GM19328 (cell line): ENCODE measurements around the gene PICK1.
"Not testable (repeated sequence)": the region's sequence is repeated elsewhere in the genome, so short reads cannot be mapped to it uniquely, and the experiment has no call there.

Experiments used
- ATAC-seq: cut with Tn5 transposase; IDR thresholded peaks from one replicate; pipeline ENCODE4 v1.9.1; 2021; ENCODE audit warnings: mild to moderate bottlenecking, moderate library complexity; ENCODE audit not compliant: unreplicated experiment

The PICK1 gene

DNA sequence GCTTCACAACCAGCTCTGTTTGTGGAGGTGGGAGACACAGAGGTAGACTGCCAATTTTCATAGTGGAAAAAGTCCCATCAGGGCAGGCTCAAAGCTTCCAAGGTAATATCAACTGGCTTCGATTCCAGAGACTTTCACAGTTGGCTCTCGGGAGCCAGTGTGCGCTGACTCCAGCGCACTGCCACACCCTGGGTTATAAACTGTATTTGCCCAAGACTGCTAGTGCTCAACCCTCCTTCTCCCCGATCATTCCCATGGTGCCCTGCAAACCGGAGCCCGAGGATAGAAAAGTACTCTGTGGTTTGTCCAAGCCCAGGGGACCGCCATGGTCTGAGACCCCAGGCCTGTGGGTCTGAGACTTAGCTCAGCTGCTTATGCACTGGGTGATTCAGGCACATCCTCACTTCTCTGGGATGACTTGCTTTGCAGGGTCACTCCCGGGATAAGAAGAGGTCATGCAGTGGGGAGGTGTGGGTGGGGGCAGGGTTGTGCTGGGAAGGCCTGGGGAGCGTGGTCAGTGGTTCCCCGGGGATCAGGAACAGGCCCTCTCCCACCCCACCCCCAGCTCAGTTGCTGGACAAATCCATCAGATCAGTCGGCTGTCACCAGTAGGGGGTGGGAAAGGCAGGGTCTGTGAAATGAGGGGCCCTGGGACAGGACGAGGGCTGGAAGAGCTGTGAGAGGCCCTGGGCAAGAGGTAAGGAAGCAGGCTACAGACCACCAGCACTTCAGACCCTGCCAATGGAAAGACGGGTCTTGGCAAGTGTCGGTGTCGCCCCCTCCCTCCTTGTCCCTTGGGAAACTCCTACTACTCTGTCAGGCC is 26.7 kb upstream of the PICK1 start:
- ATAC-seq: no peak

DNA sequence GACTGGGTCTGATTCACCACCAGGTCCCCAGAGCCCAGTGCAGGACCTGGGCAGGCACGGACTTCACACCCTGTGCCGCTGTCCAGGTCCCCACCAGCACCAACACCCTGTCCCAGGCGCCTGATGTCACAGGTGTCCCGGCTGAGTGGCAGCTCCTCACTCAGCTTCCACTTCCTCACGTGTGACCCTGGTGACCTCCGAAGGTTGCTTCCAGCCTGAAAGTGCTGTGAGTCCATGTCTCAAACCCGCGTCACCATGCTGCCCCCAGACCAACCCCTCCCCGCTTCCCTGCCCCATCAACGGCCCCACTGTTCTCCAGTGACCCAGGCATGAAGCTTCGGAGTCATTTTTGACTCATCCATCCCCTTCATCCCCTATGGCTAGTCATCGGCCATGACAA is 25.7 kb upstream of the PICK1 start:
- no peak for ATAC-seq

DNA sequence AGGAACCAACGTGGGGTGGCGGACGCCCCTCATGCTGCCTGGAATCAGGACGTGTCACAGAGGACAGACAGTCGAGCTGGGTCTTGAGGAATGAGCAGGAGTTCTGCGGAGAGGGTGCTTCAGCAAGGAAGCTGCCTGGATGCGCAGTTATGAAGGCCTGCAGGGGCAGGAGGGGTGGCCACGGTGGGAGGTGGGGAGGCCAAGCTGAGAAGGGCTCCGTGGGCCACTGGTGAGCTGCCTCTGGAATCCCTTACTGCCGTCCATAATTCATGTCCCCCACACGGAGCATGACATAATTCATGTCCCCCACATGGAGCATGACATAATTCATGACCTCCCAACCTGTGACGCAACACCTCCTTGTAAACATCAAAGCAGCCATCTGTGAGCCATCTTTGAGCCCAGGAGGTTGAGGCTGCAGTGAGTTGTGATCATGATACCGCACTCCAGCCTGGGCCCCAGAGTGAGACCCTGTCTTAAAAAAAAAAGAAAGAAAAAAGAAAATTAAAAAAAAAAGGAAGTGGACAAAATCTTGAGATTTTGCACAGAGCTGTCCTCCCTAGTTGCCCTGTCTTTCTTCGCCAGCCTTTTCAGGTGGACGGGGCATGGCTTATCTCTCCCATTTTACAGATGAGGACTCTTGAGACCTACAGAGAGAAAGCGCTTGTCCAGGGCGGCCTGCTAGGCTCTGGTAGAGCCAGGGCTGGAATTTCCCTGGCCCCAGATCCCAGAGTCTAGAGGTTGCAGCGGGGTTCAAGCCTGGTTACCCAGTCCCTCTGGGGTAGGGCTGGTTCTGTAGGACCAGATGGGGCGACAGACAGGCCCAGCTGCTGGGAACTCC is 24.3 kb upstream of the PICK1 start:
- ATAC-seq: no peak

DNA sequence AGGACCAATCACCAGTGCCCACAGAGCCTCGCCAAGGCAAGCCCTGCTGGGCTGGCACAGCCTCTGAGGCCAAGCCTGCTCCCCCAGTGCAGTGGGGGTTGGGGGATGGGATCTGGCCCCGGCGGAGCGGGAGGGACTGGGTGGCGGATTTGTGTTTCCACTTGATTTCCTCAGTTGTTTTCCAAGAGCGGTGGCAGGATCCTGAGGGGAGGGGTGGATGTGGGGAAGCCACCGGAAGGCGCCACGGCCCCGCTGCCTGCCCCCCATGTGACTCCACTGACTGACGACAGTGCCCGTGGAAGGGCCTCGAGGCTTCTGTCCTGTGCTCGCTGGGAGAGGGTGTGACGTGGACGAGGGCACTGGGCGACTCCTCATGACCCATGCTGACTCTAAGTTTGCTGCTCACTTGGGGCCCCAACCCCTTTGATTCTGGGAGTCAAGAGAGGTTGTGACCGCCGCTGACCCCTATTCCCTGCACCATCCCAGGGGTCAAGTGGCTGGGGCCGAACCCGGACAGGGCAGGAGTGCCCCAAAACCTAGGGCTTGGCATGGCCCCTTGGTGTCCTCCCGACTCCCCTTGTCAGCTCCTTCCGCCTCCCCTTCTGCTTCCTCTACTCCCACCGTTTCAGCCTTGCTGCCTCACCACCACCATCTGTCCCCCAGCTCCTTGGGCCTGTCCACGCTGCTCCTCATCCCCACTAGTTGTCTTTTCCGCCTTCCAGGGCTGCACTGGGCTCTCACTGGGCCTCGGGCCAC is 23.5 kb upstream of the PICK1 start:
- ATAC-seq: no peak

DNA sequence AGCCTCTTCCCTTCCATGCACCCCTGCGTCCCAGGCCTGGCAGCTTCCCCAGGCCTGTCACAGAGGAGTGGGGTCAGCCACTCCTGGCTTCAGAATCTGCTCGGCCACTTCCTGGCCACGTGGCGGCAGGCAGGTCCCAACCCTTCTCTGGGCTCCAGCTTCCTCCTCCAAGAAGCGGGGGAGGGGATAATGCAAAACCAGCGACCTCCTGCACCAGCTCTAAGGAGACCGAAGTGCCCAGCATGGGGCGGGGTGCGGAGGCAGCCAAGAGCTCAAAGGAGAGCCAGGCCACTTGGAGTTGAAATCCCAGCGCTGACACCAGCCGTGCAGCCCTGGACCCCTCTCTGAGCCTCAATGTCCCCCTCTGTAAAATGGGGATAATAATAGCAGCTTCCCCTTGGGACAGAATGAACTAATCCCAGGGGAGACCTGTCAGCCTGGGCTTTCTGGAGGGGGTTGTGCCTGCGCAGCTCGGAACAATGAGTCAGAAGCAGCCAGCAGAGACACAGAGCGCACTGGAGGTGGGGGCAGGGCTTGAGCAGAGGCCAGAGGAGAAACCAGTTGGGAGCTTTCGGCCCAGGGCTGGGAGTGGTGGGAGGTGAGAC is 22.8 kb upstream of the PICK1 start:
- no peak for ATAC-seq

DNA sequence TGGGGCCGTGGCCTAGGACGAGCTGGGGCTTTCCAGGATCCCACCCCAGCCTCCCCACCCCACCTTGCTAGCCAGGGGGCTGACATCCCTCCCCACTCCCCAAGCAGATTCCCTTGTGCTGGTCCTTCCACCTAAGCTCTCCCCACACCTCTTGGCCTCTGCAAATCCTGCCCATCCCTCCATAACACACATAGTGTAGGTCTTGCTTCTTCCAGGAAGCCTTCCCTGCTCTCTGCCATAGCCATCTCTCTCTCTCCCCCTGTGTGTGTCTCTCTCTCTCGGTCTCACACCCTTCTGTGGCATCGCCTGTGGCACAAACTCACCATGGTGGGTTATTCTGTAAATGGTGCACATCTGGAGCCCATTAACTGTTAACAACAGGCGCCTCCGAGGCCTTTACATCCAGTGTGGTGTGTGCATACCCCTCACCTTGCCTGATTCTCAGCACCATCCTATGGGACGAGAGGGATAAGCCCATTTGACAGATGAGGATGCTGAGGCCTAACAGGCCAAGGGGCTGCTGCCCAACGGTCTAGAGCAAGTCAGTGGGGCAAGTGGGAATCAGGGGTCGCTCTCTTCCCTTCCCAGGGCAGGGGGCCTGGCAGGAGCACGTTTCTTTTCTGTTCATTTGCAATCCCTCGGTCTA is 22.2 kb upstream of the PICK1 start:
- ATAC-seq: no peak

DNA sequence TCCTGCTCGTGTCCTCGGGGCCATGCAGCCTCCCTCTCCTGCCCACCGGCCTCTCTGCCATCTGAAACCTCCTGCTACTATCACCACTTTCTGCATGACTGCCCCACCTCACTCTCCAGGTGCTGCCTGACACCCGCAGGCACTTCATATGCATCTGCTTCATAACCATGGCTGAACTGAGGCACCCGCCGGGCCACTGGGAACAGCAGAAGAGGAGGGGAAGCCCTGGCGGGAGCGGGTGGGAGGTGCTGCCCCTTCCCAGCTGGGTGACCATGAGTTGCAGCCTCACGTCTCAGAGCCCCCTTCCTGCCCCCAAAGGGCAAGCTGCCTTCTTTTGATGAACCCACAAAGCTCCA is 21.7 kb upstream of the PICK1 start:
- no peak for ATAC-seq

DNA sequence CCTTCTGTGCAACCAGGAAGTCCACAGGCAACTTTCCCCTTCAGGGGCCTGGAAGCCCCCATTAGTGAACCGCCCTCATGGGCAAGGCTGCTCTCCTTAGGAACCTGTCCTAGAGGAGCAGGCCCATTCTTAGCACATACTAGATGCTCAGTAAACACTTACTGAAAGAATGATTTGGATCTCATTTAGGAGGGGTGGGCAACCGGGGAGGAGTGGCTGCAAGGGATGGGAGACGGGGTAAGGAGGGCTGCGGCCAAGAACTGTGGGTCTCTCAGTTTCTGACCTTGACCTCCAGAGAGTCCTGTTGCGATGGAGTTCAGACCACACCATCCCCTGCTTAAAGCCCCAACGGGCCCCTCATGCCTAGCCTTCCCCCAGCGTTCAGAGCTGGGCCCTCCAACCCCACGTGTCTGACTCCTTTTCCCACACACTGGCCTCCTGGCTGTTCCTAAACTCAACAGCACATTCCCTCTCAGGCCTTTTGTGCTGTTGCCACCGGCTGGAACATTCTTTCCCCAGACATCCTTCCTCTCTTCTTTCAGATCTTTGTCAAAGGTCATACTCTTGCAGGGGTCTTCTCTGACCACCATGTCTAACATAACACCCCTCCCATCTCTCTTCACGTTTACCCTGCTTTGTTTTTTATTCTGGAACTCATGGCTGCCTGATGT is 20.7 kb upstream of the PICK1 start:
- ATAC-seq: no peak

DNA sequence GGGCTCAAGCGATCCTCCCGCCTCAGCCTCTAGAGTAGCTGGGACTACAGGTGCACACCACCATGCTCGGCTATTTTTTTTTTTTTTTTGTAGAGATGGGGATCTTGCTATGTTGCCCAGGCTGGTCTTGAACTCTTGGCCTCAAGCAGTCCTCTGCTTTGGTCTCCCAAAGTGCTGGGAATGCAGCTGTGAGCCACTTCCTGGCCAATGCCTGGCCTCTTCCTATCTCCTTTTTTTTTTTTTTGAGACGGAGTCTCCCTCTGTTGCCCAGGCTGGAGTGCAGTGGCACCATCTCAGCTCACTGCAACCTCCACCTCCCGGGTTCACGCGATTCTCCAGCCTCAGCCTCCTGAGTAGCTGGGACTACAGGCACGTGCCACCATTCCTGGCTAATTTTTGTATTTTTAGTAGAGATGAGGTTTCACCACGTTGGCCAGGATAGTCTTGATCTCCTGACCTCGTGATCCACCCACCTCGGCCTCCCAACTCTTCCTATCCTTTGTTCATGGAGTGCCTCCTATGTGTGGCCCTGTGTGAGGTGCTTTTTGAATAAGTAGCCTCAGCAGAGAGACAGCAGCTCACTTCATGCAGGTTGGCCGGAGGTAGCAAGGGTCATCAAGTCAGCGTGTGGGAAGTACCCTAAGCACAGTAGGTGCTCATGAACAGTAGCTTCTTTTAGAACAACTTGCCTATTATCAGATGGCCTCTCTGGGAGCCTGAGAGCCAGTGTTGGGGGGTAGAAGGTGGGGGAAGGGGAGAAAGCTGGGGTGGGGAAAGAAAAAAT is 19.6 kb upstream of the PICK1 start:
- ATAC-seq: not testable (repeated sequence)

DNA sequence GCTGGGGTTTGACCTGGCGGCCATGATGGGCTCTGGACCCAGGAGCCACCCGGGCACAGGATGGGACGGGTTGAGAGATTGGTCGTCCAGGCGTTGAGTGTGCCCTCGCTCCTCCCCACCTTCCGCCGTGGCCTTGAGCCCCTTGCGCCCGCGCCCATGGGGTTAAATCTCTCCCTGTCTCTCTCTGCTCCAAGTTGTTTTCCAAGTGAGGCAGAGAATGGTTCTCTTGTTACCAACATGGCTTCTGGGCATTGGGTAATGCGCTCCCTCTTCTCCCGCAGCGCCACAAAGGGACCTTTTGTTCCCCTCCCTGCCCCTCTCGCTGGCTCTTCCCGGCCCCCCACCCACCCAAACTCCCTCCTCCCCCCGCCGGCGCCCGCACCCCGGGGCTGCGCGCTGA is 18.8 kb upstream of the PICK1 start:
- no peak for ATAC-seq

DNA sequence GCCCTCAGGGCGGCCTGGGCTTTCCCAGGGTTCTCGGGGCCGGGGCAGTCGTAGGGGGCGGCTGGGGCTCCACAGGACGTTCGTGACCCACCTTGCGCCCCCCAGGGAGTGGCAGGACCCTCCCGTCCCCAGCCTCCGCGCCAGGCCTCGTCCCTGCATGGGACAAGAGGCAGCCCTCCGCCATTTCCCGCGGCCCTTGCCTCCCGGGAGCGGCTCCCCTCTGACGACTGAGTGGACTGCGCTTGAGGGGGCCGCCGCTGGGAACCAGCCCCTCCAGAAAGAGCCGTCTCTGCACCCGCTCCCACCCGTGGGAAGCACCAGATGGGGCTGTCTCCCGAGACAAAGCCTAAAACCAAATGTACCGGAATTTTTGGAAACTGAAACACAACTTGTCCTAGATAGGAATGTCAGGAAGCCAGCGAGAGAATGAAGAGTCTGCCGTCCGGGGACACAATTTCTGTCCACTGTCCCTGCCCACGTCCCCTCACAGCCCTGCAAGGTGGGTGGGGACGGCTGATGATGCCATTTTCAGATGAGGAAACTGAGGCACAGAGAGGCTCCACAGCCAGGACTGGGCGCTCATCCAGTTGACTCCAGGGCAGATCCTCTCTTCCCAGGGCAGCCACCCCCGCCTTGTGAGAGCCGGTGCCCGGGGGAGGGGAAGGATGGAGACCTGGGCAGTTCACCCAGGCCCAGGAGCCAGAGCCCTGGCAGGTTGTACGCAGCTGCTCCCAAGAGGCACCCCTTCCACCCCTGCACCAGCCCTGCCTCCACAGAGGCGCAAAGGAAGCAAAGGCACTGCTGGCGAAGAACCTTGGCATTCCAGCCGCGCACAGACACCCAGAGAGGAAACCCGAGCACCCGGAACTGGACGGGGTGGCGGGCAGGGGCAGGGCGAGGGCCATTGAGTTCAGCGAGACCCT is 18.1 kb upstream of the PICK1 start:
- ATAC-seq: no peak

DNA sequence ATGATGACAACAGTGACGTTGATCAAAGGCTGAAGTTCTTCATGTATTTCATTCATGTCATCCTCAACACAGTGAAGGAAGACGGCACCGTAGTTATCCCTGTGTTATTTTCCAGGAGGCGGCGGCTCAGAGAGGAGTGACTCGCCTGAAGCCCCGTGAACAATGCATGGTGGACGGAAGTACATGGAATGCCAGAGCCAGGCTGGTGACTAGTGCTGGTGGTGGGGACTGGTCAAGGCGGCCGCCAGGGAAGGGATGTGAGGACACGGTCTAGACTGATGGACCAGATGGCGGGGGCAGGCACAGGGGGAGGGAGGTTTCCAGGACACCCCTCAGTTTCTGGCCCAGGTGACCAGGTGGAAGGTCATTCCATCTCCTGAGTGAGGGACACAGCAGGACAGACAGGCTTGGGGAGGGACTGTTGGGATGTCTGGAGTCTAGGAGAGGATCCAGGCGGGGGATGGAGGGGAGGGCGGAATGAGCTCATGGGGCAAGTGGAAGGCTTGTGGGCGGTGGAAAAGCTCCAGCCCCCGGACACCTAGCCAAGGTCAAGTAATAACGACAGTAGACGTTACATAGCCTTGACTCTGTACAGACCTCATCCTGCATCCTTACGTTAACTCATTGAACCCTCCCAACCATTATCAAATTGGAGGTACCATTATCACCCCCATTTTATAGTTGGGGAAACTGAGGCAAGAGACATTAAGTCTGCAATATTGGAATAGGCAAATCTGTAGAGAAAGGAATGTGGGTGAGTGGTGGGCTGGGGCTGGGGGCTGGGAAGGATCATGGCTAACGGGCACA is 16.0 kb upstream of the PICK1 start:
- ATAC-seq: no peak

DNA sequence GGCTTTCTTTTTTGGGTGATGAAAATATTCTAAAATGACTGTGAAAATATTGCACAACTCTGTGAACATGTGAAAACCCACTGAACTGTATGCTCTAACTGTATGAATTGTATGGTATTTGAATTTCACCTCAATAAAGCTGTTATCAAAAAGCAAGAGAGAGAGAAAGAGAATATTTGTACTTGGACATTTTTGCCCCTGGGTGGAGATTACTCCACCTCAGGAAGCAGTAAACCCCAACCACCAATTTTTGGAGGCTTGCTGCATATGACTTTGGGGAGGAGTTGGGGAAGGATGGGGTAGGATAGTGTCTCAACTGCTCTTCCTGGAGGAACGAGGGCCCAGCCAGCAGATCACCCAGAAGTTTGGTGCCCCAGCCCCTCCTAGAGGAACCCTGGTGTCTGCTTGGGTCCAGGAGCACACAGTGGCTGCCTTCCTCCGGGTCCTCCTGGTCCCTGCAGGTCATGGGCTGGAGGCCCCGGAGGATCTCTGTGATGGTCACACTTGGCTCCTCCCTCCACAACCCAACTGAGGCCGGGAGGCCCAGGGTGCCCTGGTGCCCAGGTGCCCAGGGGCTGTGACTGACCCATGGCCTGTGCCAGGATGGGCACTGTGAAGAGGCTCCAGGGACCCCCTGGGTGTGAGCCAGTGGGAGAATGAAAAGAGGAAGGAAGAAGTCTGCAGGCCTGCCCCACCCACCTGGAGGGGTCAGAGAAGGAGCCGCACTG is 15.3 kb upstream of the PICK1 start:
- no peak for ATAC-seq

DNA sequence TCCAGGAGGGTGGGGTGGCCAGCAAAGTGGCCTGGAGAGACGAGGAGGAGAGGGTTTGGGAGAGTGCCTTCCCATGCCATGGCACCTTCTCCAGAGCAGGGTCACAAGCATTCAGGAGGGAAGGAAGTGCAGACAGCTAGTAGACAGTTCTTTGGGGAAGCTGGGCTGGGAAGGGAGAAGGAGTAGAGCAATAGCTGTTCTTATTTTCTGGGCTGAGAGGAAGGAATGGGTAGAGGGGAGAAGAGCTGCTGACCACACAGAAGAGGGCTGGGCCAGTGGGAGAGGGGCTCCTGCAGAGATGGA is 14.8 kb upstream of the PICK1 start:
- ATAC-seq: no peak

DNA sequence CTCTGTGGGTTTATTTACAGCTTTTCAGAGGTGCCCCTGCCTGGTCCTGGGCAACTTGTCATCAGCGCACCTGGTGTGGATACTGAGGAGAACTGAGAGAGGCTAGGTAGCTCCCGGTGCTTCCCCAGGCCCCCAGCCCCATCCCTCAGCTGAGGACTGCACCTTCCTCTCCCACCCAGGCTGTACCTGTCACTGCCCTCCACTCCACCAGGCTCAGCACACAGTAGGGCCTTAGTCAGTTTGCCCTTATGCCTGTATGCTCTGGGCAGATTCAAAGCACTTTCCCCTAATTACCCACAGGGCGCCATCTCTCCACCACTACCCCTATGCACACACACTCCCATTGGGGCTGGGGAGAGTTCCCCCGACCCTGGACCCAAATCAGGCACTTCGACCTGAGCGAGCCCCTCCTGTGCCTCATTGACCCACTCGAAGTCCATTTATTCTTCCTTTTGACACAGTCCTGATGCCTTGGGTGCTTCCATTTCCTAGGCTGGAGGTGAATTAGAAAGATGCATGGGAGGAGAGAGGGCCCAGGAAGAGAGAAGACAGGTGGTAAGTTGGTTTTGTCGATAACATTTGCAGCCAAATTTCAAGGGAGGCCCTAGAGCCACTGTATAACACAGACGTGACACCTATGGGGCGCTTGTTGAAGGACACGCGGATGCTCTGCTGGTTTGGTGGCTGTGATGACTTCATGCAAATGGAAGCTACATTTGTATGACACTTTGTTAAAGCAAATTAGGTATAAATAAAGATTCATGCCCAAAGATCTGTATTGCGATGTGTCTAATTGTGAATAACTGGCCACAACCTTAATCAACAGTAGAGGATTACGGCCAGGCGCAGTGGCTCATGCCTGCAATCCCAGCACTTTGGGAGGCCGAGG is 13.8 kb upstream of the PICK1 start:
- ATAC-seq: no peak
